A549 treated with GW870086 at 1 μM for 4 hours (cell line): ENCODE measurements around the gene OR1L4. TPM values are rescaled to one million over a fixed set of nuclear protein-coding genes. Genes with fewer than 3 reads are reported as not detected.

Source experiments
- total RNA-seq: library from RNA; stranded (reverse); fragments of 200-300 nt; extraction: Qiagen RNA extraction; gene quantifications from 5 replicates; pipeline ENCODE4 v1.2.3, GENCODE V29; 2022; ENCODE audit warnings: low read depth

OR1L4 gene, protein sequence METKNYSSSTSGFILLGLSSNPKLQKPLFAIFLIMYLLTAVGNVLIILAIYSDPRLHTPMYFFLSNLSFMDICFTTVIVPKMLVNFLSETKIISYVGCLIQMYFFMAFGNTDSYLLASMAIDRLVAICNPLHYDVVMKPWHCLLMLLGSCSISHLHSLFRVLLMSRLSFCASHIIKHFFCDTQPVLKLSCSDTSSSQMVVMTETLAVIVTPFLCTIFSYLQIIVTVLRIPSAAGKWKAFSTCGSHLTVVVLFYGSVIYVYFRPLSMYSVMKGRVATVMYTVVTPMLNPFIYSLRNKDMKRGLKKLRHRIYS
- total RNA-seq, result not detected in 5 replicates

DNA sequence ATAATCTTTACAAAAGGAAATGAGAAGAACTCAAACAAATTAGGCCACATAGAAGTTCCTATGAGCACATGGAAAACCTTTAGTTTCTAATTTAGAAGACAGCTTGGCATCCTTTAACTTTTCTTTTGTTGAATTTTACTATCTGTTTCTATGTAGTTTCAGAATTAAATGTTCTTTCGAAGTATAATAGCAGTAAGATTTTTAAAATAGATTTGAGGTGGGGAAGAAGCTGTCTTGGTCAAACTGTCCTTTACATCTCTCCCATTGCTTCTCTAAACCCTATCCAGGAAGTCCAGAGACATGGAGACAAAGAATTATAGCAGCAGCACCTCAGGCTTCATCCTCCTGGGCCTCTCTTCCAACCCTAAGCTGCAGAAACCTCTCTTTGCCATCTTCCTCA lies at the start of gene OR1L4:
Gene OR1L4 (plus strand): TSS at position 301 of the 400 bp plus-strand sequence. CDS start 0 bp downstream, at position 301.

DNA sequence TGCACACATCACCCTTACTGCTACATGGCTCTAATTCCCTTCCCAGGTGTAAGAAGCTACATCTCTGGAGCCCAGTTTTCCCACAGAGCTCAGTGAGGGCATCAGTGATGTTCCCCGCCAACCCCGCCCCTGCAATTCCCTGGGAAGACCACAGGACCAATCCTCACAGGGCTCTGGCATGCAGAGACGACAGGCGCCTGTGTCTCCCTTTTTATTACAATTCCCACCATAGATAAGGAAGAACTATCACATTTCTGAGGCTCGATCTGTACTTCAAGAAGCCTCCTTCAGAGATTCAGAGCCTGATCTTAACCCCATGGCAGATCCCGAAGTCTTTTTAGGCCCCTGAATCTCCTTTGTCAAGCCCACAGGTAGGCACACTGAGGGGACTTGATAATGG lies 18.2 kb downstream of the OR1L4 start, which contains the start of gene OR1L6:
Gene OR1L6 (plus strand): TSS at position 301 of the 400 bp plus-strand sequence. CDS start 7,545 bp downstream, outside the sequence.

Other genes starting within 250 kb of the OR1L4 start
- not detected in 5 replicates for gene OR1J1, start 246.1 kb upstream of the OR1L4 start, total RNA-seq
- not detected in 5 replicates for gene OR1J2, start 213.2 kb upstream of the OR1L4 start, total RNA-seq
- gene OR1J4, start 204.8 kb upstream of the OR1L4 start, total RNA-seq, result not detected in 5 replicates
- gene OR1N1, start 196.7 kb upstream of the OR1L4 start, total RNA-seq, result not detected in 5 replicates
- gene OR1N2, start 170.9 kb upstream of the OR1L4 start, total RNA-seq, result not detected in 5 replicates
- not detected in 5 replicates for gene OR1L8, start 140.6 kb upstream of the OR1L4 start, total RNA-seq
- gene OR1Q1, start 109.3 kb upstream of the OR1L4 start, total RNA-seq, result not detected in 5 replicates
- gene OR1B1, start 66.4 kb upstream of the OR1L4 start, total RNA-seq, result not detected in 5 replicates
- not detected in 5 replicates for gene OR1L1, start 62.3 kb upstream of the OR1L4 start, total RNA-seq
- not detected in 5 replicates for gene OR1L3, start 48.9 kb upstream of the OR1L4 start, total RNA-seq
- not detected in 5 replicates for gene OR1L6, start 18.3 kb downstream of the OR1L4 start, total RNA-seq
- gene OR5C1, start 64.9 kb downstream of the OR1L4 start, total RNA-seq, result not detected in 5 replicates
- not detected in 5 replicates for gene OR1K1, start 76.1 kb downstream of the OR1L4 start, total RNA-seq
- gene PDCL, start 104.6 kb downstream of the OR1L4 start, total RNA-seq, result 14.4 to 18.6 TPM (median 15.4 TPM) in 5 replicates
- gene RC3H2, start 181.4 kb downstream of the OR1L4 start, total RNA-seq, result 13.4 to 23.9 TPM (median 20.9 TPM) in 5 replicates
- gene ZBTB6, start 189.3 kb downstream of the OR1L4 start, total RNA-seq, result 4.3 to 6.3 TPM (median 5.5 TPM) in 5 replicates
- 1.1 to 2.4 TPM (median 2.0 TPM) in 5 replicates for gene ZBTB26, start 207.5 kb downstream of the OR1L4 start, total RNA-seq
- gene RABGAP1, start 217.0 kb downstream of the OR1L4 start, total RNA-seq, result 11.4 to 15.5 TPM (median 13.9 TPM) in 5 replicates